IPS-18c (cell line): Measurements from ENCODE around the gene OR4C46.
"Not testable (repeated sequence)": the region's sequence is repeated elsewhere in the genome, so short reads cannot be mapped to it uniquely, and the experiment has no call there.

Source experiments
- H3K4me3 ChIP-seq: 2 replicates; pipeline ENCODE4 v1.7.0; 2013; ENCODE audit warnings: low read depth, mild to moderate bottlenecking, low read length, moderate library complexity; ENCODE audit not compliant: insufficient read depth
- H3K9me3 ChIP-seq: one replicate; pipeline ENCODE4 v1.6.1; 2013; ENCODE audit warnings: mild to moderate bottlenecking, low read length, moderate library complexity; ENCODE audit not compliant: control insufficient read depth, insufficient read depth

OR4C46 gene

DNA sequence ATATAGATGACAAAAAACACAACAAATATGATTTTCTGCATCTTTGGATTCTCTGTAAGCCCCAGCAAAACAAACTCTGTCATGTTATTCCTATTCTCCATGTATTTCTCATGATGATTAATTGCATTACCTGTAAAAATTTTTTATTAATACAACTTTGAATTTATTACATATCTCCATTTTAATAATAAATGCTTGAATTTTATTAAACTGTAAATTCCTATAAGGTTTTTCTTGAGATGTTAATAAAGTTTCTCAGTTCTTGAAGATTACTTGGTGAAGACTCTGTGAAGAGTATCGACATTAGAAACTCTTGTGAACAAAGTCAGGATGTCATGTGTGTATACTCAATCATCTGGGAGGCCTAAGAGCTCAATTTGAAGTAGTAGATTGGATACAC lies at the start of gene OR4C46:
Gene OR4C46 (minus strand): TSS at position 101 of the 400 bp plus-strand sequence. CDS start 0 bp downstream, at position 101.
- Histone ChIP-seq H3K4me3 (no peak within 1 kb of the TSS), H3K9me3 (peaks cover 4% of the 10 kb centered on the region)

DNA sequence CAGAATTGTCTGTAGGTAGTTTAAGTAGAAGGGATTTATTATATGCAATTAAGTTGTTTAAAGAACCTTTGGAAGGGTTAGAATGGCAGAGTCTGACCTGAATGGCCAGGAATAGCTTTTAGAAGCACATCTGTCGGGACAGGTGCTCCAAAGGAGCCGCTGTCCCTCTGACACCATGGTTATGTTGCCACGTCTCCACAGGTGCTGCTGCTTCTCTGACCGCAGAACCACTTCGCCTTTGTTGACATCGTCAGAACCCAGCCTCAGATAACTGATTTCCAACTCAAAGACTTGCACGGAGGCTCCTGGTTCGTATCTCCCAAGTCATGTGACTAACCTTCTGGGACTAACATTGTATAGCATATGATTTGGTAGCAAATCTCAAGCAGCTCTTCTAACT lies 41.8 kb upstream of the OR4C46 start:
- peaks cover 14% of the 10 kb centered on the region for H3K9me3 ChIP-seq
- H3K4me3 ChIP-seq, result not testable (repeated sequence)

DNA sequence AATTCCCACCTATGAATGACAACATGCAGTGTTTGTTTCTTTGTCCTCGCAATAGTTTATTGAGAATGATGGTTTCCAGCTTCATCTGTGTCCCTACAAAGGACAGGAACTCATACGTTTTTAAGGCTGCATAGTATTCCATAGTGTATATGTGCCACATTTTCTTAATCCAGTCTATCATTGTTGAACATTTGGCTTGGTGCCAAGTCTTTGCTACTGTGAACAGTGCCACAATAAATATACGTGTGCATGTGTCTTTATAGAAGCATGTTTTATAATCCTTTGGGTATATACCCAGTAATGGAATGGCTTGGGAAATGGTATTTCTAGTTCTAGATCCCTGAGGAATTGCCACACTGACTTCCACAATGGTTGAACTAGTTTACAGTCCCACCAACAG lies 42.4 kb downstream of the OR4C46 start:
- peaks cover 15% of the 10 kb centered on the region for H3K9me3 ChIP-seq
- not testable (repeated sequence) for H3K4me3 ChIP-seq

DNA sequence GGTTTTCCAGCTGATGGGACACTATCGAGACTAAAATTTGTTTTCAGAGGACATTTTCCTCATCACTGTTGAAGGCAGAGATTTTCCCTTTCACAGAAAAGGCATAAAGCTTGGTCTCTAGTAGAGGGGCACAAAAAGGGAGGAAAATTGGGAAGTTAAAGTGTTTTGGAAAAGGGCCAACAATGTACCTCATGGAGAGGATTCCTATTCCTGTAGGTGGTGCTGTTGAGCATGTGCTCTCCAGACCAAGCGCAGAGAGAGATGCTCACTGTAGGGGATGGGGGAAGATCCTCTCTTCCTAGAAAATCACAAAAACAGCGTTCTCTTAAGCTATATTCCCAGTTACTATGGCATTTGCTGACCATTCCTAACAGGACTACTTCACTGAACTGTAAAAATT lies 44.9 kb downstream of the OR4C46 start:
- no peak overlapping the region for H3K4me3 ChIP-seq
- H3K9me3 ChIP-seq, result peaks cover 20% of the 10 kb centered on the region

DNA sequence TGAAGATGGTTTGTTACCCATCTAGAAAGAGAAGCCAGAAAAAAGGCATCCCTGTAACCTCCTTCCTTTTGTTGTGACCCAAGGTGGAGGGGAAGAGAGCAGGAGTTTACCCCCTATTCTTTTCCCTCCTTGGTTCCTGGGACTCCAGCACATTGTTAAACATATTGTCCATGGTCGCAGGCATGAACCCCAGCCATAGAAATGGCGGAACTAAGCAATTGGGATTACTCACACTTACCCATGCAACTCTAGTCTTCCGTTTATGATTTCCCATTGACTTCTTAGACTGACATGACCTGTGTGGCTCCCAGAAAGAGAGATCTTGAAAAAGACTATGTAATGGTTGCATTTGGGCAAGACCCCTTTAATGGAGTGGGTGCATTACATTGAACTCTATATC lies 45.4 kb downstream of the OR4C46 start:
- Histone ChIP-seq H3K4me3 (no peak overlapping the region), H3K9me3 (peaks cover 20% of the 10 kb centered on the region)
